ENCODE results near the gene IER3.

Gene IER3

GRCh38 chr6:30748851-30749540 lies 4.6 kb upstream of the IER3 start:
- Histone ChIP-seq H3K4me1 (peaks cover 29 to 92% (median 64%) of the 10 kb centered on the region in 10 experiments), H3K4me2 (peak overlapping the region in 8 of 11 experiments; percentile 21 to 87 (median 66); a peak in 16 of 22 replicates), H3K27me3 (no peaks in the 10 kb centered on the region), H3K36me3 (peaks cover 0 to 2% (median under 1%) of the 10 kb centered on the region in 11 experiments; a peak in 12 of 22 replicates), H4K20me1 (peaks cover 1 to 3% (median 2%) of the 10 kb centered on the region in 11 experiments; a peak in 17 of 22 replicates), H3K9me3 (replicated peaks in 1 of 11) (peaks cover 0 to under 1% (median 0%) of the 10 kb centered on the region in 11 experiments; a peak in 1 of 22 replicates), H3K27ac (peak overlapping the region in 4 of 11 experiments; percentile 13 to 31 (median 18); a peak in 4 of 22 replicates), H3K4me3 (no peak overlapping the region), H3K9ac (0 out of 22 replicates have a peak overlapping the region, but pooled peaks of 1 of the 11 experiments have one; percentile 31)
- TF ChIP-seq Cebpa-rat (IDR thresholded peaks at IDR 0.05): no peak

GRCh38 chr6:30747902-30748769 lies 3.8 kb upstream of the IER3 start:
- peak overlapping the region in 4 of 11 experiments; percentile 17 to 31 (median 22); a peak in 3 of 22 replicates for H3K27ac ChIP-seq
- peak overlapping the region in 1 of 11 experiments; percentile 10; a peak in 1 of 22 replicates for H3K9ac ChIP-seq
- H3K9me3 ChIP-seq (replicated peaks in 1 of 11): peaks cover 0 to 7% (median 0%) of the 10 kb centered on the region in 11 experiments; a peak in 5 of 22 replicates
- H4K20me1 ChIP-seq: peaks cover 10 to 12% (median 11%) of the 10 kb centered on the region in 11 experiments; a peak in 18 of 22 replicates
- peak overlapping the region in 8 of 11 experiments; percentile 1 to 87 (median 66); a peak in 13 of 22 replicates for H3K4me2 ChIP-seq
- H3K4me3 ChIP-seq: no peak overlapping the region
- peaks cover 0 to 11% (median 9%) of the 10 kb centered on the region in 11 experiments; a peak in 21 of 22 replicates for H3K36me3 ChIP-seq
- no peak for TF ChIP-seq Cebpa-rat (IDR thresholded peaks at IDR 0.05)
- peaks cover 25 to 84% (median 60%) of the 10 kb centered on the region in 10 experiments for H3K4me1 ChIP-seq
- no peaks in the 10 kb centered on the region for H3K27me3 ChIP-seq

- peaks cover 17 to 76% (median 51%) of the 10 kb centered on the region in 10 experiments for H3K4me1 ChIP-seq
- peaks cover 11 to 15% (median 13%) of the 10 kb centered on the region in 11 experiments; a peak in 18 of 22 replicates for H4K20me1 ChIP-seq
- no peak overlapping the region for H3K4me3 ChIP-seq
- peaks cover 0 to 15% (median 12%) of the 10 kb centered on the region in 11 experiments; a peak in 21 of 22 replicates for H3K36me3 ChIP-seq
- peak overlapping the region in 1 of 11 experiments; percentile 26; a peak in 1 of 22 replicates for H3K27ac ChIP-seq
- H3K9me3 ChIP-seq (replicated peaks in 1 of 11): peaks cover 0 to 7% (median 0%) of the 10 kb centered on the region in 11 experiments; a peak in 5 of 22 replicates
- H3K4me2 ChIP-seq: peak overlapping the region in 6 of 11 experiments; percentile 53 to 87 (median 78); a peak in 10 of 22 replicates
- no peaks in the 10 kb centered on the region for H3K27me3 ChIP-seq
- no peak for TF ChIP-seq Cebpa-rat (IDR thresholded peaks at IDR 0.05)
- H3K9ac ChIP-seq: no peak overlapping the region
These were observed 2.9 kb upstream of the IER3 start for GRCh38 chr6:30747300-30747687.

GRCh38 chr6:30743099-30744053 lies 971 bp downstream of the IER3 start:
- Histone ChIP-seq H4K20me1 (peaks cover 11 to 49% (median 33%) of the 10 kb centered on the region in 11 experiments; a peak in 20 of 22 replicates), H3K9me3 (replicated peaks in 1 of 11) (peaks cover 0 to 7% (median 0%) of the 10 kb centered on the region in 11 experiments; a peak in 5 of 22 replicates), H3K27me3 (no peaks in the 10 kb centered on the region), H3K36me3 (peaks cover 28 to 48% (median 42%) of the 10 kb centered on the region in 11 experiments), H3K4me1 (peaks cover 38 to 73% (median 63%) of the 10 kb centered on the region in 10 experiments), H3K9ac (peak overlapping the region; percentile 92 to 100 (median 99)), H3K4me3 (peak overlapping the region; percentile 79 to 99 (median 94)), H3K4me2 (peak overlapping the region; percentile 54 to 97 (median 80); a peak in 21 of 22 replicates), H3K27ac (peak overlapping the region; percentile 89 to 99 (median 98))
- TF ChIP-seq Cebpa-rat (IDR thresholded peaks at IDR 0.05): no peak; a peak in 2 of 22 replicates

GRCh38 chr6:30742316-30743098 lies 1.8 kb downstream of the IER3 start, which contains the start of gene FLOT1:
Gene FLOT1, minus strand, starts transcription at chr6:30742687. Its CDS starts 498 bp downstream, at chr6:30742189.
- peak; percentile 70 to 98 (median 94); a peak in 21 of 22 replicates for TF ChIP-seq Cebpa-rat (IDR thresholded peaks at IDR 0.05)
- H4K20me1 ChIP-seq: peaks cover 20 to 57% (median 42%) of the 10 kb centered on the region in 11 experiments; a peak in 20 of 22 replicates
- peaks cover 0 to 7% (median 0%) of the 10 kb centered on the region in 11 experiments; a peak in 5 of 22 replicates for H3K9me3 ChIP-seq (replicated peaks in 1 of 11)
- H3K4me2 ChIP-seq: peak within 1 kb of the TSS; percentile 90 to 99 (median 95)
- peaks cover 47 to 73% (median 63%) of the 10 kb centered on the region in 10 experiments for H3K4me1 ChIP-seq
- H3K4me3 ChIP-seq: peak within 1 kb of the TSS; percentile 79 to 99 (median 94)
- H3K27ac ChIP-seq: peak within 1 kb of the TSS; percentile 89 to 99 (median 98)
- peak within 1 kb of the TSS; percentile 92 to 100 (median 99) for H3K9ac ChIP-seq
- peaks cover 37 to 56% (median 51%) of the 10 kb centered on the region in 11 experiments for H3K36me3 ChIP-seq
- no peaks in the 10 kb centered on the region for H3K27me3 ChIP-seq

GRCh38 chr6:30741789-30742315 lies 2.5 kb downstream of the IER3 start:
- H3K4me3 ChIP-seq: peak overlapping the region; percentile 79 to 99 (median 94)
- no peak for TF ChIP-seq Cebpa-rat (IDR thresholded peaks at IDR 0.05)
- peaks cover 53 to 73% (median 65%) of the 10 kb centered on the region in 10 experiments for H3K4me1 ChIP-seq
- H3K4me2 ChIP-seq: peak overlapping the region; percentile 90 to 99 (median 95)
- peak overlapping the region; percentile 92 to 100 (median 99) for H3K9ac ChIP-seq
- H3K9me3 ChIP-seq (replicated peaks in 1 of 11): peaks cover 0 to 7% (median 0%) of the 10 kb centered on the region in 11 experiments; a peak in 5 of 22 replicates
- H3K27me3 ChIP-seq: no peaks in the 10 kb centered on the region
- peak overlapping the region; percentile 89 to 99 (median 98) for H3K27ac ChIP-seq
- H3K36me3 ChIP-seq: peaks cover 43 to 63% (median 57%) of the 10 kb centered on the region in 11 experiments
- peaks cover 27 to 64% (median 48%) of the 10 kb centered on the region in 11 experiments; a peak in 21 of 22 replicates for H4K20me1 ChIP-seq
